ENCODE measurements around the gene KCNJ14.

GRCh38 chr19:48458016-48458415 is 2.6 kb downstream of the KCNJ14 start:
- TF ChIP-seq CTCF (conservative IDR thresholded peaks at IDR 0.05; ENCODE audit: low read depth in 2 of 2) (no peak), EZH2 (IDR thresholded peaks at IDR 0.05; ENCODE audit: low read depth, unreplicated experiment) (no peak), POLR2AphosphoS5 (IDR thresholded peaks at IDR 0.05; ENCODE audit: low read depth) (no peak), STAT1 (IDR thresholded peaks at IDR 0.05; ENCODE audit: unreplicated experiment) (no peak), REST (IDR thresholded peaks at IDR 0.05; ENCODE audit: unreplicated experiment) (no peak), EZH2phosphoT487 (IDR thresholded peaks at IDR 0.05; ENCODE audit: unreplicated experiment) (no peak), ZNF462 (CRISPR knock-in tag; IDR thresholded peaks at IDR 0.05) (no peak), JUNB (IDR thresholded peaks at IDR 0.05; ENCODE audit: unreplicated experiment) (no peak), ZNF331 (CRISPR knock-in tag; IDR thresholded peaks at IDR 0.05; ENCODE audit: low read depth) (no peak), CREB1 (CRISPR knock-in tag; IDR thresholded peaks at IDR 0.05; ENCODE audit: low read depth) (no peak)

Measured in GM23338 (cell line).